HUES6 (cell line): ENCODE measurements around the gene RHOT1.
"Not testable (repeated sequence)": the region's sequence is repeated elsewhere in the genome, so short reads cannot be mapped to it uniquely, and the experiment has no call there.

Experiments used
- H3K27ac ChIP-seq: 2 replicates; pipeline ENCODE4 v1.7.0; 2013; ENCODE audit warnings: low read depth, mild to moderate bottlenecking, low read length, inconsistent platforms
- H3K27me3 ChIP-seq: 2 replicates; pipeline ENCODE4 v1.6.1; 2013; ENCODE audit warnings: low read length; ENCODE audit not compliant: control insufficient read depth, insufficient read depth
- H3K36me3 ChIP-seq: 2 replicates; pipeline ENCODE4 v1.6.1; 2013; ENCODE audit warnings: low read length; ENCODE audit not compliant: control insufficient read depth, insufficient read depth
- H3K4me1 ChIP-seq: 2 replicates; pipeline ENCODE4 v1.6.1; 2013; ENCODE audit warnings: low read length; ENCODE audit not compliant: control insufficient read depth, insufficient read depth
- H3K4me3 ChIP-seq: 2 replicates; pipeline ENCODE4 v1.5.1; 2013; ENCODE audit warnings: low read depth, low read length
- H3K9ac ChIP-seq: one replicate; pipeline ENCODE4 v1.6.1; 2013; ENCODE audit warnings: mild to moderate bottlenecking, low read length
- H3K9me3 ChIP-seq: 2 replicates; pipeline ENCODE4 v1.6.1; 2013; ENCODE audit warnings: low read depth, low read length; ENCODE audit not compliant: control insufficient read depth, insufficient read depth

The RHOT1 gene

DNA sequence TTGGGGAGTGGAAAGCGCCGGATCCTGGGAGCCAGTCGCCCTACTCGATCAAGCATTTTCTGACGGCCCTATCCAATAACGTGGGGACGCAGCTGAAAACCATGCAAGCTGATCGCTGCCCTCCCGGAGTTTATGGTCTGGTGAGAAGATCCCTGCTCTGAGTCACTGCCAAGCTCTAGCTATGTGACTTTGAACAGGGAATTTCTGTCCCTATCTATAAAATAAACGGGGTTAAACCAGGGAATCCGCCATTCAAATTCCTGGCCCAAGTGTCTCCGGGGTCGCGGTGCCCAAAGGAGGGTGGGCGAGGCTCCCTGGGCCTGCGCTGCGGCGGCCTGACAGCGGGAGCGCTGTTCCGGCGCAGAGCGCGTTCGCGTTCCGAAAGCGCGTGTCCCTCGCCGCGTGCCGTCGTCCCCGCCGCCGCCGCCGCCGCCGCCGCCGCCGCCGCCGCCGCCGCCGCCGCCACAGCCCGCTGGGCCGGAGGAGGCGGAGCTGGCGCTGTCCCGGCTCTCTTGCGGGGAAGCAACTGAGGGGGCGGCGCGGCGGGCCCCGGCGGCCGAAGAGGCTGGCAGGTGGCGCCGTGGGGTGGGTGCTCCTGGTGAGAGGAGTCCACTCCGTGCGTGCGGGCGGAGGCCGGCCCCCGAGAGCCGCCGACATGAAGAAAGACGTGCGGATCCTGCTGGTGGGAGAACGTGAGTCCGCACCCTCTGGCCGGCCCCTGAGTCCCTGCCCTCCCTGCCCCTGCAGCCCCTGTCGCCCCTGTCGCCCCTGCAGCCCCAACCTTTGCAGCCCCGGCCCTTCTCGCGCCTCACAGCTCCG is at the start of gene RHOT1:
Gene RHOT1 (plus strand): TSS at position 465 of the 819 bp plus-strand sequence. CDS start 191 bp downstream, at position 656.
- H3K9me3 ChIP-seq = no peaks in the 10 kb centered on the region
- H3K9ac ChIP-seq = peak within 1 kb of the TSS; percentile 78
- H3K27me3 ChIP-seq = no peaks in the 10 kb centered on the region
- no peaks in the 10 kb centered on the region for H3K4me1 ChIP-seq
- no peaks in the 10 kb centered on the region for H3K36me3 ChIP-seq
- H3K4me3 ChIP-seq = peak within 1 kb of the TSS; percentile 78
- H3K27ac ChIP-seq = no peak within 1 kb of the TSS

DNA sequence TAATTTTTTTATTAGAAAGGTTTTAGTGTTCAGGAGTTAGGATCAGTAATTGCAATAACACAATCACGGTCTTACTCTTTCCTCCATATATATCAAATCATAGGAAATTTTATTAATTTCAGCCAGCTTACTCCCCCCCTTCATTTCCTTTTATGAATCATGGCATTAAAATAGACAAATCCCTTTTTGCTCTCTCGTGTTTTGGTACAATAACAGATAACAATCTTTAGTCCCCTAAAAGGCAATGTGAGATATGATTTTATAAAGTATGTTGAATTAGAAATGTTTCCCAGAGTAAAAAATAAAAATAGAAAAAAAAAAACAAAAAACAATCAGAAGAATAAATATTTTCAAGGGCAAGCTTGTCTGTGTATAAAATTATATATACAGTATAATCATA is 42.6 kb upstream of the RHOT1 start:
- Histone ChIP-seq H3K4me1 (peaks cover 10% of the 10 kb centered on the region), H3K36me3 (no peaks in the 10 kb centered on the region), H3K27me3 (no peaks in the 10 kb centered on the region), H3K27ac (no peak overlapping the region), H3K9ac (no peak overlapping the region), H3K9me3 (no peaks in the 10 kb centered on the region), H3K4me3 (no peak overlapping the region)

DNA sequence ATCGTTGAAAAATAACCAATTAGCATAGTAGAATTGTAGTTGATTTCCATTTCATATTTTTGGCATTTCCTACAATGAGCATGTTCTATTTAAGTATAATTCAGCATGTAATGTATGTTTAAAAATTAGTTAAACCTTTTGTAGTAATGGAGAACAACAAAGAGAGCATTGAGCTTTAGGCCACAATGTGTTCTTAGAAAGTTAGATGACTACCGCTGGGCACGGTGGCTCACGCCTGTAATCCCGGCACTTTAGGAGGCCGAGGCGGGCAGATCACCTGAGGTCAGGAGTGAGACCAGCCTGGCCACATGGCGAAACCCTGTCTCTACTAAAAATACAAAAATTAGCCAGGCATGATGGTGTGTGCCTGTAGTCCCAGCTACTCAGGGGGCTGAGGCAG is 42.0 kb upstream of the RHOT1 start:
- H3K27me3 ChIP-seq, H3K27ac ChIP-seq, H3K4me3 ChIP-seq, H3K36me3 ChIP-seq, H3K9ac ChIP-seq, H3K9me3 ChIP-seq: not testable (repeated sequence)
- peaks cover 10% of the 10 kb centered on the region for H3K4me1 ChIP-seq

DNA sequence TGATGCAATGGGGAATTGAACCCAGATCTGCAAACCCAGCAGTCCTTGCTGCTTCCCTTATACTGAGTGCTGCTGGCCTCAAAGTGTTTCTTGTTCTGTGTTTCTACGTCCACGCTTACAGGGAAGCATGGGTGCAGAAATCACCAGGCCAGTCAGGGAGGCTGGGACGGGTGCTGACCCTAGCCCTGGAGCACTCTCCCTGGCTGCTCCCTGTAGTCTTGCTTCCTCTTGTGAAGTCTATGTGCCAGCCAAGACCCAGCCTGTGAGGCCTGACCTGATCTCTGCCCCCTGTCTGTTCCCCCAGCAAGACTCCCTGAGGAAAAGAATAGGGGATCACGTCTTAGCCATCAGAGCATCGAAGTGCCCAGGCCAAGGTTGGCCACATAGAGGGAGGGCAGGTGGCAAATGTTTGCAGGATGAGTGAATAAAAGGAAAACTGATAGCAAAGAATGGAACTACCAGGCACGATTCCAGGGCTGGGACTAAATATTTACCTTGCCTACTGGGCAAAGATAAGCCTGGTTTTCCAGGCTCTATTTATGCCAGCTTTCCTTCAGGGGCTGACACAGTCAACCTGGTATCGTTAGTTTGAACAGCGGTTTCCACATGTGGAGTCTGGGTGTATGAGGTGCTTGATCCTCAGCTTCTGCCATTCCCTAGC is 41.2 kb upstream of the RHOT1 start:
- H3K27ac ChIP-seq = no peak overlapping the region
- no peak overlapping the region for H3K4me3 ChIP-seq
- no peaks in the 10 kb centered on the region for H3K27me3 ChIP-seq
- no peaks in the 10 kb centered on the region for H3K36me3 ChIP-seq
- H3K9ac ChIP-seq = no peak overlapping the region
- peaks cover 10% of the 10 kb centered on the region for H3K4me1 ChIP-seq
- H3K9me3 ChIP-seq = no peaks in the 10 kb centered on the region

DNA sequence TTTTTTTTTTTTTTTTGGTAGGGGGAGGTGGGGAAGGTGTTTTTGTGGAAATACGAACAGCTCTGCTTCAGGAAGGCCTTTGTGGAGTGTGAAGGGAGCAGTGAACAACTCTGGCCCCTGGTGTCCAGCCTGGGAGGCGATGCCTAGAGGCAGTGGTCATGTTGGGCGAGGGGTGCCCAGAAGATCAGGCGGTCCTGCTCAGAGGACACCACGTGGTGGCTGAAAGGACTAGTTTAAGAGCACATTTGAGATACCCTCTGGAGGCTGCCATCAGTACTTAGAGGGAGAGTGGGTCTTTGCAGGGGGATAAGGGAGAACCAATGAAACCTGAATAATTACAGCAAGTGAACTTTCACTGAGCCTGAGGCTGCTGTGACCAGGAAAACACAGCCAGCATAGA is 40.1 kb upstream of the RHOT1 start:
- Histone ChIP-seq H3K36me3 (no peaks in the 10 kb centered on the region), H3K27ac (no peak overlapping the region), H3K4me3 (no peak overlapping the region), H3K9ac (no peak overlapping the region), H3K4me1 (peaks cover 10% of the 10 kb centered on the region), H3K9me3 (no peaks in the 10 kb centered on the region), H3K27me3 (no peaks in the 10 kb centered on the region)

DNA sequence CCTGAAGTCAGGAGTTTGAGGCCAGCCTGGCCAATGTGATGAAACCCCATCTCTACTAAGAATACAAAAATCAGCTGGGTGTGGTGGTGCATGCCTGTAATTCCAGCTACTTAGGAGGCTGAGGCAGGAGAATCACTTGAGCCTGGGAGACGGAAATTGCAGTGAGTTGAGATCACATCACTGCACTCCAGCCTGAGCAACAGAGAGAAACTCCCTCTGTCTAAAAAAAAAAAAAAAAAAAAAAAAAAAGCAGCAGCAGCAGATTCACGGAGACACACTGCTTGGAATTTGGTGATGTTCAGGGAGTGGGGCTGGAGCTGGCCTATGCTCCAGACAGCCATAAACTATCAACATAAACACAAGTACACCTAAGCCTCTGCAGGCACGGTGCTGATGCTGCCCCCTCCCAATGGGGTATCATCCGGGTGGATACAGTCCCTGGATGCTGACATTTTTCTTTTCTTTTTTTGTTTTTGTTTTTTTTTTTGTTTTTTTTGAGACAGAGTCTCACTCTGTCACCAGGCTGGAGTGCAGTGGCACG is 39.6 kb upstream of the RHOT1 start:
- Histone ChIP-seq H3K4me3 (no peak overlapping the region), H3K27me3 (no peaks in the 10 kb centered on the region), H3K4me1 (peaks cover 10% of the 10 kb centered on the region), H3K27ac (no peak overlapping the region), H3K9me3 (no peaks in the 10 kb centered on the region), H3K36me3 (no peaks in the 10 kb centered on the region), H3K9ac (no peak overlapping the region)

DNA sequence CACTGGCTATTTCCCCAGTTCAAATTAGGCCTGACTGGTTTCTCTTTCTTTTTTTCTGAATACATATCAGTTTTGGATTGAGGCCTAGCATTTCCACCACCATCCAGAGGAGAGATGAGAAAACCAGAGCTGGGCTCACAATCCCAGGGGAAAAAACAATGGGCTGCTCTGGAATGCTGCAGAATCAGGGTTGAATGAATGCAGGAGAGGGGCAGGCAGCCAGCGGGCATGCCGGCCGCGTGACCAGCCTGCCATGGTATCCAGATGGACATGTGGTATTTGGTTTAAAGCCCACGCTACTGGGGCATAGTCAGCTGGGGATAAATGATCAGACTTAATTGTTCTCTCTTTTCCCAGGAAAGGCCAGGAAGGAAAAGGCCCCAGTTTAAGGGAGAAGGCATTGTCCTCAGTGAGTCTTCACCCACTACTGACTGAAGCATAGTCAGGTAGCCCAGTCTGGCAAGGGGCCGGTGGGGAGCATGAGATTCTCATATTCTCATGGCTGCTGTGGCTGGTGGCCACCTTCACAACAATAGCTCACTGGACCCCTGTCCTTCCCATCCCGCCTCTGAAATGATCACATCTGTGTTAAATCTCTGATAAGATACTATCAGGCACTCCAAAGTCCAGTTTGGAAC is 38.7 kb upstream of the RHOT1 start:
- H3K9me3 ChIP-seq = no peaks in the 10 kb centered on the region
- no peak overlapping the region for H3K9ac ChIP-seq
- no peaks in the 10 kb centered on the region for H3K36me3 ChIP-seq
- no peak overlapping the region for H3K27ac ChIP-seq
- H3K27me3 ChIP-seq = no peaks in the 10 kb centered on the region
- H3K4me1 ChIP-seq = peaks cover 10% of the 10 kb centered on the region
- no peak overlapping the region for H3K4me3 ChIP-seq

DNA sequence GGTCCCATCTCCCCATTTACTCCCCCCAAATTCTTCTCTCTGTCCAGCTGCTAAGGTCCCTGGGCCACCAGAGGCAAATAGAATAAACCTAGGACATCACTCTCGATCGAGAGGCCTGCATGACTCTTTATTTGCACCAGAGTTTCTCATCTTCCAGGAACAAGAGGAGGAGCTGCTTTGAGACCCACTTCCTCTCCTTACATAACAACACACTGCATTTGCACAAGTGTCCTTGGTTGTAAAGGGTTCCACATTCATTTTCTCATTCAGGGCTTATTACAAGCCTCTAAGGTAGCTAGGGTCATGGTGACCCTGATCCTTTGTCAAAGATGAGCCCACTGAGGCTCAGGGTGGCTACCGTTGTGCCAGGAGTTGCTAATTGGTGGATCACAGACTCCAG is 38.1 kb upstream of the RHOT1 start:
- H3K4me1 ChIP-seq = peaks cover 10% of the 10 kb centered on the region
- no peak overlapping the region for H3K4me3 ChIP-seq
- H3K36me3 ChIP-seq = no peaks in the 10 kb centered on the region
- no peak overlapping the region for H3K9ac ChIP-seq
- no peaks in the 10 kb centered on the region for H3K9me3 ChIP-seq
- H3K27ac ChIP-seq = no peak overlapping the region
- H3K27me3 ChIP-seq = no peaks in the 10 kb centered on the region

DNA sequence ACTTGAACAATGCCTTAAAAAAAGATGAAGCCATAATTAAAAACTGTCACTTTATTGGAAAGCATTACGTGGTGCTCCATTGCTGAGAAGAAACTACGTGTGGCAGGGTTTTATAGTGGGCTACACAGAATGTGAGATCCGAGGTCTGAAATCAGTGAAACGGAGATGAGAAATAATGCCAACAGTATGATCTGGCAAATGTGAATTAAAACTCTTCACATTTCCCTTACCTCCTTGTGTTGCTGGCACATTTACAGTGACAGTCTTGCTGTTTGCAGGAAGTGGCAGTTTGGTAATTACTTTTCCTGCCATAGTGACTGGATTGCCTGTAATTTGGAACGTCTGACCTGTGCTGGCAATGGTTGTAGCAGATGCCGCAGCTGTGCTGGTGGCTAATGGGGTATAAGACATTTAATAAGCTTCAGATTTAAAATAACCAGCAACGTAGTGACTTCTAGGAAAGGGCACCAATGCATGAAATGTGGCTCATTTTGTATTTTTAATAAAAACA is 35.8 kb upstream of the RHOT1 start:
- H3K4me3 ChIP-seq, H3K9me3 ChIP-seq, H3K9ac ChIP-seq, H3K27ac ChIP-seq, H3K27me3 ChIP-seq, H3K36me3 ChIP-seq: not testable (repeated sequence)
- H3K4me1 ChIP-seq = peaks cover 15% of the 10 kb centered on the region

DNA sequence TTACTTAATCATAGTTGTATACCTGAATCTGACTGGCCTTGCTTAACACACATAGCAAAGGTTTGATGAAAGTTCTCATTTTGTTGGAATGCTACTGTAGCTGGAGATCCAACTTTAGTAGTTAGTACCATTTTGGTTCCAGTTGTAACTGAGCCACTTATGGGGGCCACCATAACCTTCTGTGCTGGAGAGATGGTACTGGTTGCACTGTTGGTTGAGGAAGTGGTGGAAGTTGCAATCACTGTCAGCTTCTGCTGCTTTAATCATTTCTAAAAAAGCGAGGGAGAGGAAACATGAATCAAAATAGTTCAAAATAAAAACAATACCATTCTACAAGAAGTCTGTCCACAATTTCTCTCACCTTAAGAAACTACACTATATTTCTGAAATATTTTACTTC is 35.1 kb upstream of the RHOT1 start:
- H3K27ac ChIP-seq = not testable (repeated sequence)

DNA sequence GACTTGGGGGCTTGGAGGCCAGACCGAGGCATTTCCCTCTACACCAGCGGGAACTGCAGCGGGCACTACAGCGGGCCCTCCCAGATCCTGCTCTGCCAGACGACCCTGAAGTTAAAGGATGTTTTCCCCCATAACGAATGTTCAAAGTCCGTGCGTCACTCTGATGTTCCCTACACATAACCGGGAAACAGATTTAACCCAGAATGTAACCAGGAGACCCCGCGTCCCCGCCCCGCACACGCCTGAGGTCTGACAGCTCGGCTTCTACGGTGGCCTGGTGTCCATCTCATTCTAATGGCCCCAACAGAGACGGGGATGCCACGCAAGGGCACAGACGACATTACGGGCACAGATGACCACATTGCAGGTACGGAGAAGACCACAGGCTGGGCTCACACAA is 31.7 kb upstream of the RHOT1 start:
- Histone ChIP-seq H3K27ac (no peak overlapping the region), H3K36me3 (no peaks in the 10 kb centered on the region), H3K9ac (no peak overlapping the region), H3K4me3 (no peak overlapping the region), H3K4me1 (peaks cover 14% of the 10 kb centered on the region), H3K27me3 (no peaks in the 10 kb centered on the region), H3K9me3 (no peaks in the 10 kb centered on the region)

More for the DNA sequence above, 35.1 kb upstream of the RHOT1 start:
- H3K27me3 ChIP-seq, H3K9me3 ChIP-seq, H3K4me3 ChIP-seq, H3K9ac ChIP-seq, H3K36me3 ChIP-seq: not testable (repeated sequence)
- H3K4me1 ChIP-seq = peaks cover 15% of the 10 kb centered on the region
